HEK293 (cell line): Measurements from ENCODE around the gene TIGD1.

Source experiments
- CTCF ChIP-seq: fragments of 450-650 bp; formaldehyde crosslinking; IDR thresholded peaks from 2 replicates; pipeline ENCODE4 v1.5.1; 2016; ENCODE audit warnings: missing biosample characterization, missing genetic modification characterization
- ELK4 ChIP-seq: IDR thresholded peaks from 2 replicates; pipeline ENCODE4 v1.6.1; 2011; ENCODE audit warnings: mild to moderate bottlenecking, low read depth, low read length, borderline replicate concordance
- KLF9 ChIP-seq: fragments of 450-650 bp; formaldehyde crosslinking; IDR thresholded peaks from 2 replicates; pipeline ENCODE4 v1.5.1; 2016; ENCODE audit warnings: missing biosample characterization, missing genetic modification characterization, low read depth
- ZBTB1 ChIP-seq: fragments of 450-650 bp; formaldehyde crosslinking; IDR thresholded peaks from 2 replicates; pipeline ENCODE4 v1.5.1; 2016; ENCODE audit warnings: missing biosample characterization, missing genetic modification characterization
- ZNF354C ChIP-seq: fragments of 450-650 bp; formaldehyde crosslinking; IDR thresholded peaks from 2 replicates; pipeline ENCODE4 v1.5.1; 2016; ENCODE audit warnings: missing biosample characterization, missing genetic modification characterization, low read depth, borderline replicate concordance
- ZNF555 ChIP-seq: fragments of 450-650 bp; formaldehyde crosslinking; conservative IDR thresholded peaks from 2 replicates; pipeline ENCODE4 v1.5.1; 2017; ENCODE audit warnings: missing biosample characterization, mild to moderate bottlenecking, missing genetic modification characterization, inconsistent platforms
- ZNF629 ChIP-seq: fragments of 450-650 bp; formaldehyde crosslinking; IDR thresholded peaks from 2 replicates; pipeline ENCODE4 v1.5.1; 2017; ENCODE audit warnings: missing biosample characterization, missing genetic modification characterization
- TF ChIP-seq, protein P1 (sequence below): fragments of 450-650 bp; formaldehyde crosslinking; IDR thresholded peaks from 2 replicates; pipeline ENCODE4 v1.5.1; 2016; ENCODE audit warnings: missing biosample characterization, missing genetic modification characterization

- TF ChIP-seq CTCF (tag by site-specific recombination), result no peak
- no peak for TF ChIP-seq ELK4
- no peak for TF ChIP-seq ZNF629 (tag by site-specific recombination)
- TF ChIP-seq ZNF555 (tag by site-specific recombination), result no peak
- TF ChIP-seq ZBTB1, result no peak
- no peak for TF ChIP-seq ZNF354C (tag by site-specific recombination)
- TF ChIP-seq, protein P1, sequence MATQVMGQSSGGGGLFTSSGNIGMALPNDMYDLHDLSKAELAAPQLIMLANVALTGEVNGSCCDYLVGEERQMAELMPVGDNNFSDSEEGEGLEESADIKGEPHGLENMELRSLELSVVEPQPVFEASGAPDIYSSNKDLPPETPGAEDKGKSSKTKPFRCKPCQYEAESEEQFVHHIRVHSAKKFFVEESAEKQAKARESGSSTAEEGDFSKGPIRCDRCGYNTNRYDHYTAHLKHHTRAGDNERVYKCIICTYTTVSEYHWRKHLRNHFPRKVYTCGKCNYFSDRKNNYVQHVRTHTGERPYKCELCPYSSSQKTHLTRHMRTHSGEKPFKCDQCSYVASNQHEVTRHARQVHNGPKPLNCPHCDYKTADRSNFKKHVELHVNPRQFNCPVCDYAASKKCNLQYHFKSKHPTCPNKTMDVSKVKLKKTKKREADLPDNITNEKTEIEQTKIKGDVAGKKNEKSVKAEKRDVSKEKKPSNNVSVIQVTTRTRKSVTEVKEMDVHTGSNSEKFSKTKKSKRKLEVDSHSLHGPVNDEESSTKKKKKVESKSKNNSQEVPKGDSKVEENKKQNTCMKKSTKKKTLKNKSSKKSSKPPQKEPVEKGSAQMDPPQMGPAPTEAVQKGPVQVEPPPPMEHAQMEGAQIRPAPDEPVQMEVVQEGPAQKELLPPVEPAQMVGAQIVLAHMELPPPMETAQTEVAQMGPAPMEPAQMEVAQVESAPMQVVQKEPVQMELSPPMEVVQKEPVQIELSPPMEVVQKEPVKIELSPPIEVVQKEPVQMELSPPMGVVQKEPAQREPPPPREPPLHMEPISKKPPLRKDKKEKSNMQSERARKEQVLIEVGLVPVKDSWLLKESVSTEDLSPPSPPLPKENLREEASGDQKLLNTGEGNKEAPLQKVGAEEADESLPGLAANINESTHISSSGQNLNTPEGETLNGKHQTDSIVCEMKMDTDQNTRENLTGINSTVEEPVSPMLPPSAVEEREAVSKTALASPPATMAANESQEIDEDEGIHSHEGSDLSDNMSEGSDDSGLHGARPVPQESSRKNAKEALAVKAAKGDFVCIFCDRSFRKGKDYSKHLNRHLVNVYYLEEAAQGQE (tag by site-specific recombination), result no peak
- TF ChIP-seq KLF9, result no peak
Measured at GRCh38 chr2:232516551-232516950, 33.8 kb downstream of the TIGD1 start.
